ENCODE data around the gene RNF19B. TPM values are rescaled to one million over a fixed set of nuclear protein-coding genes. Genes with fewer than 3 reads are reported as not detected.

The RNF19B gene
- total and polyA plus RNA-seq, 2 of the 13 experiments (the other 11 are each of a cell fraction or from before 2014, with no cell fraction given), result 15.3 to 22.5 TPM

DNA sequence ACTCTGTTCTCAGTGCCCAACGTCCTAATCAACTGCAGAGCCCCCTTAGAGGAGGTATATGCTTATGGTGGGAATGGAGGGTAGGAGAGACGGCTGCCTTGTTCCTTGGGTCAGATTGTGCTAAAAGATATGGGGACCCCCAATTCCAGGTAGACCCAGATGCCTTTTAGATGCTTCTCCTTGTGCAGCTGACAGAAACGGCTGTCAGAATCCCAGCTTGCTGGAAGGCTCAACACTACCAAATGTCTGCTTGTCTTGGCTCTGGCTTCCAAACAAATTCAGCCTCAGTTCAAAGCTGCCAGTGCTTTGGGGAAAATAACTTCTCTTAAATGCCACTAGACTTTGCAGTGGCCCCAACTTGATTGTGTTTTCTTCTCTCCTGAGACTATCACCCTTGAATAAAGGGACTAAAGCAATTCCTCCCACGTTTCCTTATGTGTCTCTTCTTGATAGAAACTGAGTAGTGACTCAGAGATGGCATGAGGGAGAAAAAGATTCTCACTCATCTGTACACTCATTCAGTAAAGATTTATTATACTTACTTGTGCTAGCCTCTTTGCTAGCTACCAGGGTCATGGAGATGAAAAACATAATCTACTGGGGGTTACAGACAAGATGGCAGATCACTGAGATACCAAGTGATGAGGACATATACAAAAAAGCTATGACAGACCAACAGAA lies 3.4 kb upstream of the RNF19B start:
- no peak for ATAC-seq
- DNase-seq (ENCODE audit: low spot score), result no peak
- in situ Hi-C loops (cut with HindIII; ENCODE audit: extremely low pct_ligation_motif_present, low pct_unique_long_range_greater_than_20kb) (no loop called here), intact Hi-C loops (cut with micrococcal nuclease; ENCODE audit: unreplicated experiment) (no loop called here)
- Histone ChIP-seq H4K20me1 (ENCODE audit: insufficient read depth, low read length) (peaks cover 3% of the 10 kb centered on the region; the same call in 1 of the 2 replicates), H3K4me3 (replicated peaks in 1 of 3; ENCODE audit: insufficient read depth in 1 of 3, low read depth in 2 of 3, low read length in 3 of 3) (no peak overlapping the region), H2AFZ (ENCODE audit: low read length) (no peak overlapping the region), H3K4me2 (ENCODE audit: low read depth, low read length) (no peak overlapping the region), H3K9me3 (ENCODE audit: low read length) (no peaks in the 10 kb centered on the region), H3K9ac (ENCODE audit: insufficient read depth, low read depth, low read length) (no peak overlapping the region), H3K79me2 (ENCODE audit: insufficient read depth, low read length) (peaks cover 5% of the 10 kb centered on the region), H3K27me3 (ENCODE audit: control insufficient read depth in 1 of 2, insufficient read depth in 2 of 2, low read length in 2 of 2) (peaks cover 4 to 25% of the 10 kb centered on the region in 2 experiments; a peak in 3 of 5 replicates), H3K36me3 (replicated peaks in 1 of 2; ENCODE audit: control insufficient read depth in 1 of 2, insufficient read depth in 2 of 2, low read length in 2 of 2) (no peaks in the 10 kb centered on the region), H3K27ac (ENCODE audit: extremely low read length, insufficient read depth, low read length) (no peak overlapping the region), H3K4me1 (ENCODE audit: insufficient read depth, low read length) (peaks cover 10% of the 10 kb centered on the region)
- FAIRE-seq, result no peak
- POLR2A ChIA-PET, result no interaction called here
- 2% methylated on average over 4 of the region's 4 CpGs for WGBS (ENCODE audit: low lambda C conversion rate)
- no TSS peak for BruUV-seq (replicated peaks)
- TF ChIP-seq, protein P1, sequence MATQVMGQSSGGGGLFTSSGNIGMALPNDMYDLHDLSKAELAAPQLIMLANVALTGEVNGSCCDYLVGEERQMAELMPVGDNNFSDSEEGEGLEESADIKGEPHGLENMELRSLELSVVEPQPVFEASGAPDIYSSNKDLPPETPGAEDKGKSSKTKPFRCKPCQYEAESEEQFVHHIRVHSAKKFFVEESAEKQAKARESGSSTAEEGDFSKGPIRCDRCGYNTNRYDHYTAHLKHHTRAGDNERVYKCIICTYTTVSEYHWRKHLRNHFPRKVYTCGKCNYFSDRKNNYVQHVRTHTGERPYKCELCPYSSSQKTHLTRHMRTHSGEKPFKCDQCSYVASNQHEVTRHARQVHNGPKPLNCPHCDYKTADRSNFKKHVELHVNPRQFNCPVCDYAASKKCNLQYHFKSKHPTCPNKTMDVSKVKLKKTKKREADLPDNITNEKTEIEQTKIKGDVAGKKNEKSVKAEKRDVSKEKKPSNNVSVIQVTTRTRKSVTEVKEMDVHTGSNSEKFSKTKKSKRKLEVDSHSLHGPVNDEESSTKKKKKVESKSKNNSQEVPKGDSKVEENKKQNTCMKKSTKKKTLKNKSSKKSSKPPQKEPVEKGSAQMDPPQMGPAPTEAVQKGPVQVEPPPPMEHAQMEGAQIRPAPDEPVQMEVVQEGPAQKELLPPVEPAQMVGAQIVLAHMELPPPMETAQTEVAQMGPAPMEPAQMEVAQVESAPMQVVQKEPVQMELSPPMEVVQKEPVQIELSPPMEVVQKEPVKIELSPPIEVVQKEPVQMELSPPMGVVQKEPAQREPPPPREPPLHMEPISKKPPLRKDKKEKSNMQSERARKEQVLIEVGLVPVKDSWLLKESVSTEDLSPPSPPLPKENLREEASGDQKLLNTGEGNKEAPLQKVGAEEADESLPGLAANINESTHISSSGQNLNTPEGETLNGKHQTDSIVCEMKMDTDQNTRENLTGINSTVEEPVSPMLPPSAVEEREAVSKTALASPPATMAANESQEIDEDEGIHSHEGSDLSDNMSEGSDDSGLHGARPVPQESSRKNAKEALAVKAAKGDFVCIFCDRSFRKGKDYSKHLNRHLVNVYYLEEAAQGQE (IDR thresholded peaks at IDR 0.05; ENCODE audit: borderline replicate concordance in 1 of 2, low read depth in 1 of 2, low read length in 2 of 2), result no peak
- TF ChIP-seq ZNF367 (CRISPR knock-in tag; IDR thresholded peaks at IDR 0.05; ENCODE audit: borderline replicate concordance), result no peak
- TF ChIP-seq, protein P2, sequence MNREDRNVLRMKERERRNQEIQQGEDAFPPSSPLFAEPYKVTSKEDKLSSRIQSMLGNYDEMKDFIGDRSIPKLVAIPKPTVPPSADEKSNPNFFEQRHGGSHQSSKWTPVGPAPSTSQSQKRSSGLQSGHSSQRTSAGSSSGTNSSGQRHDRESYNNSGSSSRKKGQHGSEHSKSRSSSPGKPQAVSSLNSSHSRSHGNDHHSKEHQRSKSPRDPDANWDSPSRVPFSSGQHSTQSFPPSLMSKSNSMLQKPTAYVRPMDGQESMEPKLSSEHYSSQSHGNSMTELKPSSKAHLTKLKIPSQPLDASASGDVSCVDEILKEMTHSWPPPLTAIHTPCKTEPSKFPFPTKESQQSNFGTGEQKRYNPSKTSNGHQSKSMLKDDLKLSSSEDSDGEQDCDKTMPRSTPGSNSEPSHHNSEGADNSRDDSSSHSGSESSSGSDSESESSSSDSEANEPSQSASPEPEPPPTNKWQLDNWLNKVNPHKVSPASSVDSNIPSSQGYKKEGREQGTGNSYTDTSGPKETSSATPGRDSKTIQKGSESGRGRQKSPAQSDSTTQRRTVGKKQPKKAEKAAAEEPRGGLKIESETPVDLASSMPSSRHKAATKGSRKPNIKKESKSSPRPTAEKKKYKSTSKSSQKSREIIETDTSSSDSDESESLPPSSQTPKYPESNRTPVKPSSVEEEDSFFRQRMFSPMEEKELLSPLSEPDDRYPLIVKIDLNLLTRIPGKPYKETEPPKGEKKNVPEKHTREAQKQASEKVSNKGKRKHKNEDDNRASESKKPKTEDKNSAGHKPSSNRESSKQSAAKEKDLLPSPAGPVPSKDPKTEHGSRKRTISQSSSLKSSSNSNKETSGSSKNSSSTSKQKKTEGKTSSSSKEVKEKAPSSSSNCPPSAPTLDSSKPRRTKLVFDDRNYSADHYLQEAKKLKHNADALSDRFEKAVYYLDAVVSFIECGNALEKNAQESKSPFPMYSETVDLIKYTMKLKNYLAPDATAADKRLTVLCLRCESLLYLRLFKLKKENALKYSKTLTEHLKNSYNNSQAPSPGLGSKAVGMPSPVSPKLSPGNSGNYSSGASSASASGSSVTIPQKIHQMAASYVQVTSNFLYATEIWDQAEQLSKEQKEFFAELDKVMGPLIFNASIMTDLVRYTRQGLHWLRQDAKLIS (CRISPR knock-in tag; IDR thresholded peaks at IDR 0.05), result no peak
- TF ChIP-seq, protein P3, sequence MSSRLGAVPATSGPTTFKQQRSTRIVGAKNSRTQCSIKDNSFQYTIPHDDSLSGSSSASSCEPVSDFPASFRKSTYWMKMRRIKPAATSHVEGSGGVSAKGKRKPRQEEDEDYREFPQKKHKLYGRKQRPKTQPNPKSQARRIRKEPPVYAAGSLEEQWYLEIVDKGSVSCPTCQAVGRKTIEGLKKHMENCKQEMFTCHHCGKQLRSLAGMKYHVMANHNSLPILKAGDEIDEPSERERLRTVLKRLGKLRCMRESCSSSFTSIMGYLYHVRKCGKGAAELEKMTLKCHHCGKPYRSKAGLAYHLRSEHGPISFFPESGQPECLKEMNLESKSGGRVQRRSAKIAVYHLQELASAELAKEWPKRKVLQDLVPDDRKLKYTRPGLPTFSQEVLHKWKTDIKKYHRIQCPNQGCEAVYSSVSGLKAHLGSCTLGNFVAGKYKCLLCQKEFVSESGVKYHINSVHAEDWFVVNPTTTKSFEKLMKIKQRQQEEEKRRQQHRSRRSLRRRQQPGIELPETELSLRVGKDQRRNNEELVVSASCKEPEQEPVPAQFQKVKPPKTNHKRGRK (CRISPR knock-in tag; IDR thresholded peaks at IDR 0.05), result no peak
- no peak for TF ChIP-seq GTF2F1 (IDR thresholded peaks at IDR 0.05; ENCODE audit: low read length)
- no peak for TF ChIP-seq ZNF350 (CRISPR knock-in tag; IDR thresholded peaks at IDR 0.05; ENCODE audit: borderline replicate concordance, low read depth)
- CTCF ChIA-PET (ENCODE audit: low intra/inter-chr PET ratio, low total read pairs), result no interaction called here
